GM19239 (cell line): Measurements from ENCODE around the gene USO1.
A peak's percentile ranks its signal among the peaks of the same experiment; 100 is the strongest.
"Not testable (repeated sequence)": the region's sequence is repeated elsewhere in the genome, so short reads cannot be mapped to it uniquely, and the experiment has no call there.

ENCODE experiments used
- DNase-seq: peaks from one replicate; pipeline ENCODE4 v3.0.0; 2011; ENCODE audit warnings: low spot score; ENCODE audit not compliant: insufficient read length
- FAIRE-seq: peaks from 2 replicates; lab custom pipeline; 2011; peaks lifted over from hg19 to GRCh38; lab: Jason Lieb, UNC

USO1 gene, protein sequence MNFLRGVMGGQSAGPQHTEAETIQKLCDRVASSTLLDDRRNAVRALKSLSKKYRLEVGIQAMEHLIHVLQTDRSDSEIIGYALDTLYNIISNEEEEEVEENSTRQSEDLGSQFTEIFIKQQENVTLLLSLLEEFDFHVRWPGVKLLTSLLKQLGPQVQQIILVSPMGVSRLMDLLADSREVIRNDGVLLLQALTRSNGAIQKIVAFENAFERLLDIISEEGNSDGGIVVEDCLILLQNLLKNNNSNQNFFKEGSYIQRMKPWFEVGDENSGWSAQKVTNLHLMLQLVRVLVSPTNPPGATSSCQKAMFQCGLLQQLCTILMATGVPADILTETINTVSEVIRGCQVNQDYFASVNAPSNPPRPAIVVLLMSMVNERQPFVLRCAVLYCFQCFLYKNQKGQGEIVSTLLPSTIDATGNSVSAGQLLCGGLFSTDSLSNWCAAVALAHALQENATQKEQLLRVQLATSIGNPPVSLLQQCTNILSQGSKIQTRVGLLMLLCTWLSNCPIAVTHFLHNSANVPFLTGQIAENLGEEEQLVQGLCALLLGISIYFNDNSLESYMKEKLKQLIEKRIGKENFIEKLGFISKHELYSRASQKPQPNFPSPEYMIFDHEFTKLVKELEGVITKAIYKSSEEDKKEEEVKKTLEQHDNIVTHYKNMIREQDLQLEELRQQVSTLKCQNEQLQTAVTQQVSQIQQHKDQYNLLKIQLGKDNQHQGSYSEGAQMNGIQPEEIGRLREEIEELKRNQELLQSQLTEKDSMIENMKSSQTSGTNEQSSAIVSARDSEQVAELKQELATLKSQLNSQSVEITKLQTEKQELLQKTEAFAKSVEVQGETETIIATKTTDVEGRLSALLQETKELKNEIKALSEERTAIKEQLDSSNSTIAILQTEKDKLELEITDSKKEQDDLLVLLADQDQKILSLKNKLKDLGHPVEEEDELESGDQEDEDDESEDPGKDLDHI

DNA sequence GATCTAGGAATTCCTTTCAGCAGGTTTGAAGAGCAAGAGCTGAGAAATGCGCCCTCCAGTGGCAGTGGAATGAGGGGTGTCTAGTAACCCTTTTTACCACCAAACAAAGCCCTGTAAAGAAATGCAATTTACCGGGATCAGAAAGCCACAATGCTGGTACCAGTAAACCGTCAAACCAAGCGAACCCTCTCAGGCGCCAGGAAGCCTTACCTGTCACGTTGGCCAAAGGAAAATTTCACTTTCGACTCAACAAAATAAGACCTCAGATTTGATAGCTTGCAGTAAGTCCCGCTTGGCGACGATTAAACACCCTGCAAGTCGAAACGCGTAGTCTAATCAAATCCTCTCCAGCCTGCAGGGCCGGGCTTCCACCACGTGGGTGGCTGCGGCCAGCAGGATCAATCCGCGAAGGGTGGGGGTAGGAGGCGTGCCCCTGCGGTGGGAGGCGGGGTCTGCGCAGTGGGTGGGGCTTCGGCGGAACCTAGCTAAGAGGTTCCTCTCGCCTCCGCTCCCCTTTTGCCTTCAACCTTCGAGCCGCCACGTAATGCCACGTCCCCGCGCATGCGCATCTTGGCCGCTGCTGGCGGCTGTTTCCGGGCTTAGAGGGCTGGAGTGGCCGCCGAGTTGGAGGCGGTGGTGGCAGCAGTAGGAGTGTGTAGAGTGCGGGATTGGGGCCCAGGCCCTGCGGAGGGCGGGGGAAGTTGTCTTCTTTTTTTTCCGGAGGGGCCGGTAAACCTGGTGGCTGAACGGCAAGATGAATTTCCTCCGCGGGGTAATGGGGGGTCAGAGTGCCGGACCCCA is at the start of gene USO1:
TSS of gene USO1 (plus strand) at position 512 of the 801 bp plus-strand sequence. CDS start at position 755, 243 bp downstream.
- peak; percentile 94 for FAIRE-seq
- peak; percentile 72 for DNase-seq

- DNase-seq, result no peak
These were observed 49.3 kb upstream of the USO1 start for GRCh38 chr4:75675004-75675531.

DNA sequence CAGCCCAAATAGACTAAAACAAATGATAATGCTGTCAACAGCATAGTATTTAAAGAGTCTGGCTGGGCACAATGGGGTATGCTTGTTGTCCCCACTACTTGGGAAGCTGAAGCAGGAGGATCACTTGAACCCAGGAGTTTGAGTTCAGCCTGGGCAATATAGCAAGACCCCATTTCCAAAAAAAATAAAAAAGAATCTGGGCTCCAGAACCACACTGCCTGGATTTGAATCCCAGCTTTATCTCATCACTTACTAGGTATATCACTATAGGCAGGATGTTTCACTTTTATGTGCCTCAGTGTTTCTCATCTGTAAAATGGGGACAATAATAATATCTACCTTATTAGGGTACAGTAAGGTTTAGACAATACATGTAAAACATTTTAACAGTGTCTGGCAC is 45.9 kb upstream of the USO1 start:
- FAIRE-seq, result no peak
- no peak for DNase-seq

More at GRCh38 chr4:75675004-75675531, 49.3 kb upstream of the USO1 start:
- no peak for FAIRE-seq

GRCh38 chr4:75678965-75679364 is 45.4 kb upstream of the USO1 start:
- FAIRE-seq (no peak), DNase-seq (no peak)

- no peak for DNase-seq
- FAIRE-seq, result no peak
These were observed 44.4 kb upstream of the USO1 start for GRCh38 chr4:75679876-75680575.

GRCh38 chr4:75683482-75684155 is 40.8 kb upstream of the USO1 start:
- FAIRE-seq (no peak), DNase-seq (no peak)

DNA sequence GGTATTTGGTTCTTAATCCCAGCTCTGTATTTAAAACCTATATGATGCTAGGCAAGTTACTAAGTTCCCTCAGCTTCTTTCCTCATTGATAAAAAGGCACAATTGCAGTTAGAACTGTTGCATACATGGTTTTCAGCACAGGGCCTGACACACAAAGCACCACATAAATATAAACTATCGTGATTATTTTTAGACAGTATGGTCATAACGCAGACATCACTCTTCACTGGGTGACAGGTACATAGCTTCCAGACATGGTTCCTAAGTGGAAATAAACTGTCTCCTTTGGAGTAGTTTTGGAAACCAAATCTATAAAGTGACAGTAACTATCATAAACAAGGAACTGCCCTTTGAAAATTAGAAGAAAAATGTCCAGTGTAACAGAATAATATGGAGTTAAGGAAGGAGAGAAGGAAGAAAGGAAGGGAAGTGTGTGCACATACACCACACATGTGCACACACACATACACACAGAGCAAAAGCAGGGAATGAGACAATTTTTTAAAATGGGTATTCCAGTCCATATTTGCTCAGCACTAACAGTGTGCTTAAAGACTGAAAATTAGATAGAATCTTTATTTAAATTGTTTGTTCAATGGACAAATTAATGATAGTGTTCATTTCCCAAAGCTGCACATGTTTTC is 38.7 kb upstream of the USO1 start:
- DNase-seq, result no peak
- FAIRE-seq, result no peak

GRCh38 chr4:75686346-75686745 is 38.0 kb upstream of the USO1 start:
- no peak for FAIRE-seq
- no peak for DNase-seq

DNA sequence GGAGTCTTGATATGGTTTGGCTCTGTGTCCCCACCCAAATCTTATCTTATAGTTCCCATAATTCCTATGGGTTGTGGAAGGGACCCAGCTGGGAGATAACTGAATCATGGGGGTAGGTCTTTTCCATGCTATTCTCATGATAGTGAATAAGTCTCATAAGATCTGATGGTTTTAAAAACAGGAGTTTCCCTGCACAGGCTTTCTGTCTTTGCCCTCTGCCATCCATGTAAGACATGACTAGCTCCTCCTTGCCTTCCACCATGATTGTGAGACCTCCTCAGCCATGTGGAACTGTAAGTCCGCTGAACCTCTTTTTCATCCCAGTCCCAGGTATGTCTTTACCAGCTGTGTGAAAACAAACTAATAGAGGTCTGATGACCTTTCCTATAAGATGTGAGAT is 37.3 kb upstream of the USO1 start:
- not testable (repeated sequence) for FAIRE-seq, DNase-seq

DNA sequence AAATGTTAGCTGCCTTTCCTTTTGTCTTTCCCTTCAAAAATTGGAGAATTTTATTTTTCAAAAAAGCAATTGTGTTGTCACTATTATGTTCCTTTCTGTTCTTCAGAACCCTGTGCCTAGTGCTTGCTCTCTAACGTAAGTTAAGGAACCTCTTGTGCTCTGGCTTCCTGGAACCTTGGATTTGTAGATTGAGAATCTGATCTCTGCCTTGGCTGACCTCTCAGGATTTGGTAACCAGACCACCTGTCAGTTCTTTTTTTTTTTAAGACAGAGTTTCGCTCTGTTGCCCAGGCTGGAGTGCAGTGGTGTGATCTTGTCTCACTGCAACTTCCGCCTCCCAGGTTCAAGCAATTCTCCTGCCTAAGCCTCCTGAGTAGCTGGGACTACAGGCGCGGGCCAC is 32.3 kb upstream of the USO1 start:
- not testable (repeated sequence) for FAIRE-seq

GRCh38 chr4:75696071-75696470 is 28.3 kb upstream of the USO1 start:
- FAIRE-seq (no peak), DNase-seq (no peak)

More for the DNA sequence above, 32.3 kb upstream of the USO1 start:
- DNase-seq, result not testable (repeated sequence)

GRCh38 chr4:75696581-75696980 is 27.8 kb upstream of the USO1 start:
- FAIRE-seq, result no peak
- no peak for DNase-seq

- peak; percentile 46 for DNase-seq
- peak; percentile 95 for FAIRE-seq
These were observed 26.0 kb upstream of the USO1 start for GRCh38 chr4:75698162-75698962.

DNA sequence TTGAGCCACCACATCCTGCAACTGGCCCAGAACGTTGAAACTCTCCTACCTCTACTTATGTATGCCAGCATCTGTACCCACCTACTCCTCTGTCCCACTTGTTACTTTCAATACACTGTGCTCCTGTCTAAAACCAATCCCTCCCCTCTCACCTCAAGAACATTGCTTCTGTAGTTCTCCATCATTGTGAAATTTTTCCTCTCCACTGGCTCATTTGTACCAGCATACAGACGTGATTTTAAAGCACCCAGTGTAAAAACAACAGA is 25.5 kb upstream of the USO1 start:
- no peak for DNase-seq
- FAIRE-seq, result peak; percentile 33

- peak; percentile 58 for FAIRE-seq
These were observed 25.1 kb upstream of the USO1 start for GRCh38 chr4:75699299-75699698.

DNA sequence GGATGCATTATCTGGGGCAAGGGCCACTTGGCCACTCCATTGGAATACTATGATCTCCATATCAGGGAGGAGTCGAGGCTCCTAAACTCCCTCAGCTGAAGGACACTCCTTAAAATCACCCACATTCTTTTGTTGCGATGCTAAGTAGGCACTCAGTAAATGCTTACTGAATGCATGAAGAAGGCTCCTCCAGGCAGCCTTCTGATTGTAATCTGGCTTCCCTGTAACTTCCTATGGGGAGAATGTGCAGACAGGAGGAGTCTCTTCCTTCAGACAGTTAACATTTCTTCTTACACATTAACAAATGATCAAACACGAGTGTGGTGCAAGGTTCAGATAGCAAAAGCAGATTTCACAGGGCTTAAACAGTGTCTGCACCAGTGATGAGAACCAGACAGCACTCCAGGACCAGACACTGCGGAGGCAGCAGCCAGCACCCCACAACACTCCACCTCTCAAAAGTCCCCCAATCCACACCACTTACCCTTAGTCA is 21.4 kb upstream of the USO1 start:
- no peak for FAIRE-seq

More at GRCh38 chr4:75699299-75699698, 25.1 kb upstream of the USO1 start:
- DNase-seq, result no peak

GRCh38 chr4:75705198-75705977 is 19.0 kb upstream of the USO1 start:
- DNase-seq (no peak), FAIRE-seq (no peak)

More for the DNA sequence above, 21.4 kb upstream of the USO1 start:
- DNase-seq, result no peak
